Right ventricle myocardium inferior (tissue), 1 donor: Measurements from ENCODE around the gene POU2F2. TPM values are rescaled to one million over a fixed set of nuclear protein-coding genes. Genes with fewer than 3 reads are reported as not detected.
"Not testable (repeated sequence)": the region's sequence is repeated elsewhere in the genome, so short reads cannot be mapped to it uniquely, and the experiment has no call there.

Source experiments
- ATAC-seq: fragments of 200-7000 bp; cut with Tn5 transposase; one replicate; pipeline ENCODE4 v1.9.1; 2020; ENCODE audit warnings: mild to moderate bottlenecking, moderate library complexity
- DNase-seq: peaks from one replicate; pipeline ENCODE4 v3.0.0; 2021; ENCODE audit errors: missing footprints
- intact Hi-C: fragments of 100-400 bp; cut with DNase I; formaldehyde crosslinking; loops from one replicate; pipeline ENCODE4 v1.11.0; 2022
- microRNA-seq: library from miRNA; unstranded; fragments of <30 nt; microRNA quantifications from one replicate; pipeline ENCODE4 v1.2.0, GENCODE V29; 2020
- total RNA-seq: library from RNA; stranded (reverse); fragmentation: NEBNext Ultra II Directional; extraction: Animal tissue kit (Norgen Biotek cat#: 25700); gene quantifications from one replicate; pipeline ENCODE4 v1.2.1, GENCODE V29; 2021
- donor health status: DM: no; HTN: yes; CAD: no; lungs with severe emphysema.

POU2F2 gene
- total RNA-seq, 1 donor from 2014 or later, result 1.5 TPM

DNA sequence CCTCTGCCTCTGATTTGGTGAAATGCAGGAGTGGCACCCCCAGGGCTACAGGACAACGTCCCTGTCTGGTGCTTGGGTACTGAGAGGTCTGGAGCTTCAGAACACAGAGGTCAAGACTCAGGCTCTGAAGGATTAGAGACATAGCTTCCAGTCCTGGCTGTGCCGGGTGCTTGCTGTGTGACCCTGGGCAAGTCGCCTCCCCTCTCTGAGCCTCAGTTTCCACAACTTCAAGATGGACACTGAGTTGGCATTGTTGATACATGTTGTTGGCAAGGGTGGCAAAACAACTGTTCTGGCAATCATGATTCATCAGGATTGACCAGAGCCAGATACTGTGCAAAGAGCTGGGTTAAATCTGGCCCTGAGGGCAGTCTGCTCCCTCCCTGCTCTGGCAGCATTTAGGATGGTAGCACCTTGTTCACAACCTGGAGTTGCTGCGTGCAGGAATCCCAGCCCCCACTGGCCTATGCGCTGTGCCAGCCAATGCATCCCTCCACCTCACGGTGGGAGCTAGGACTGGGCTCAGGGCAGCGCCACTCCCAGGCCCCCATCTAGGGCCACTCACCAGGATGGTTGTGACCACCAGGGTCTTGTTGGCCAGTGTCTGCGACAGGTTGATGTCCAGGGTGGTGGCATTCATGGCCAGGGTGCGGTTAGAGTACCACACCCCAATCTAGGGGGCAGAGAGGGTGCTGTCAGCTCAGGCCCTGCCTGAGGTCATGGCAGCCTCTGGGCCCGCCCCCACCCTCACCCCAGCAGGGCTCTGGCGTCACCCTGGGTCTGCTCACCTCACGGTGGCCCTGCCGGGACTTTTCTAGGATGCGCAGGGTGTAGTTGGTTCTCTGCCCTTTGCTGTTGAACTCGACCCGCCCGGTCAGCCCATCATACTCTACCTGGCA is 79.0 kb downstream of the POU2F2 start:
- DNase-seq, result no peak
- no peak for ATAC-seq

DNA sequence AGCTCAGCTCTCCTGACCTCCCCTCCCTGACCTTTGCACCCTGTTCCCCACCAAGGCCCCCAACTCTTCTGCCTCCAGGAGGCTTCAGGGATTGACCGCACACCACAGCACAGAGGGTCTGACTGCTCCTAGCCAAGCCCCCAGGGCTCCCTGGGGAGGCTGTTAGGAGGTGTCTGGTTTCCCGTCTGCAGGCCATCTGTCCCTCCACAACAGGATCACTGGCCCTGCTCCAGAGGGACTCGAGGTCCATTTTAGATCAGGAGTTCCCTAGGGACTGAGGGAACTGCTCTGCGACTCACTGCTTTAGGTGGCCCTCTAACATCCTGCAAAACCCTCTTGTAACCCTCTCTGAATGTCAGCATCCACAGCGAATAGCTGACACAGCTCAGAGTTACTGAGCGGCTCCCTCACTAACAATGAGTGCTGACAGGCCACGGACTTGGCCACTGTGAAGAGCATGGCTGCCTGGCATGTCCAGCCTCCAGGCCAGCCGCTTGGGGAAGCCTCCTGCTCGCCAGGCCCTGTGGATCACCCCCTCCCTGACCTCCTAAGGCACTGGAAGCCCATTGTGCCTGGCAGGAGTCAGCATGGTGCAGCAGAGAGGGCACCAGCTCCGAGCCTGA is 79.9 kb downstream of the POU2F2 start:
- DNase-seq (no peak), ATAC-seq (peak; percentile 61)
- intact Hi-C loops, result no loop called here

More for the DNA sequence above, 79.0 kb downstream of the POU2F2 start:
- intact Hi-C loops, result no loop called here

GRCh38 chr19:42051166-42052115 is 80.8 kb downstream of the POU2F2 start:
- intact Hi-C loops, result no loop called here
- DNase-seq (no peak), ATAC-seq (no peak)

DNA sequence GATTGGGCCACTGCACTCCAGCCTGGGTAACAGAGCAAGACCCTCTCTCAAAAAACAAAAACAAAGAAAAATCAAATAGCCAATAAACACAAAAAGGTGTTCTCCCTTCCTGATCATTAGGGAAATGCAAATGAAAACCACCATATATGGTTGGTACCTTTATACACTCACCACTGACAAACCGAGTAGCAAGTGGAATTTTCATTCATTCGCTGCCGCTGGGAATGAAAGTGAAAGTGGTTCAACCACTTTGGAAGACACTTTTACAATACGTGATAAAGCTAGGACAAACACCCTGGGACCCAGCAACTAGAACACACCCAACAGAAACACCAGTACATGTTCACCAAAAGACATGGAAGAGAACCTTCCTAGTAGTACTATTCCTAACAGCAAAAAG is 83.3 kb downstream of the POU2F2 start:
- DNase-seq (no peak), ATAC-seq (no peak)
- intact Hi-C loops, result no loop called here

DNA sequence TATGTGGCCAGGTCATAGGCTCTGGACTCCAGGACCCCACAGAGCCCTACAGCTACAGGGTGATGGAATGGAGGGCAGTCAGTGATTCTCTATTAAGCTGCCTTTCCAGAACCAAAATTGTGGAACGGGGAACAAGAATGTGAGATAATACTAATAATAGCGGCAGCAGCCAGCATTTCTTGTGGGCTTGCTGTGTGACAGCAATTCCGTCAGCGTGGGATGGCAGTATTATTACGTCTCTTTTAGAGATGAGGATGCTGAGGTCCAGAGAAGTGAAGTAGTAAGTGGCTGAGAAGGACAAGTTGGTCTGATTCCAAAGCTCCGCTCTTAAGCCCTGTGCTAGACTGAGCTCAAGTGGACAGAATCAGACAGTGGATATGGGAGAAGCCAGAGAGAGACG is 86.7 kb downstream of the POU2F2 start:
- ATAC-seq (no peak), DNase-seq (no peak)
- intact Hi-C loops, result no loop called here

DNA sequence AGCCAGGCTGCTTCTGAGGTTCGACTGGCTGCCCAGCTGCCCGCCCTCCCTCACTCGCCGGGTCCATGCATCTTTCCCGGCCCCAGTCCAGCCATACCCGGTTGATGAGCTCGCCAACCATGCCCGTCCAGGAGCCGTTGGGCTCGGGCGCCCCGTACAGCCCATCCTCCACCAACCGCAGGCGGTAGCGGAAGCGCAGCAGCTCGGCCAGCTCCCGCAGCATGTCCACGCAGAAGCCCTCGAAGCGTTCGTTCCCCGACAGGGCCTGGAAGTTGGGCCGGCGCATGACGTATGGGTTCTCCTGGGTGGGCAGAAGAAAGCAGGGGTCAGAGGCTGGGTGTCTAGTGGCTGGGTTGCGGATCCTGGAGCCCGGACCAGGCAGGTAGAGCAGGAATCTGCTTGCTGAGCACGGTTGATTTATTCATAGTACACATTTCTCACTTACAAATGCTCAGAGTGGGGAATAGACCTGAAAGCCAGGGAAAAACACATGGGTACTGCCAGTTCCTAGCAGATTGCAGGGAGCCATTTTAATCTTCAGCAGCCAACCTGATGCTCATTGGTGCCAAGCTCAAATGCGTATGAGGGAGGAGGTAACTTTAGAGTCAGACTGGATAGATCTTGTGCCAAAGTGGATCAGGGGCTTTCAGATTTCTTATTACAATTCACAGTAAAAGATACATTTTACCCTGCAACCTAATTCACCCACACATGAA is 89.6 kb downstream of the POU2F2 start:
- DNase-seq (no peak), ATAC-seq (no peak)
- intact Hi-C loops, result no loop called here

GRCh38 chr19:42040491-42040890 is 91.8 kb downstream of the POU2F2 start:
- DNase-seq, intact Hi-C loops, ATAC-seq: not testable (repeated sequence)

GRCh38 chr19:42040031-42040430 is 92.2 kb downstream of the POU2F2 start:
- DNase-seq, result no peak
- ATAC-seq, result no peak
- intact Hi-C loops, result no loop called here

- peak; percentile 91 for ATAC-seq
- no peak for DNase-seq
- intact Hi-C loops, result loop anchor here (2.0 kb wide), 2 partner anchors 14 to 36 kb away; no protein-coding TSS in a partner anchor
These were observed 93.6 kb downstream of the POU2F2 start for GRCh38 chr19:42038666-42039065.

DNA sequence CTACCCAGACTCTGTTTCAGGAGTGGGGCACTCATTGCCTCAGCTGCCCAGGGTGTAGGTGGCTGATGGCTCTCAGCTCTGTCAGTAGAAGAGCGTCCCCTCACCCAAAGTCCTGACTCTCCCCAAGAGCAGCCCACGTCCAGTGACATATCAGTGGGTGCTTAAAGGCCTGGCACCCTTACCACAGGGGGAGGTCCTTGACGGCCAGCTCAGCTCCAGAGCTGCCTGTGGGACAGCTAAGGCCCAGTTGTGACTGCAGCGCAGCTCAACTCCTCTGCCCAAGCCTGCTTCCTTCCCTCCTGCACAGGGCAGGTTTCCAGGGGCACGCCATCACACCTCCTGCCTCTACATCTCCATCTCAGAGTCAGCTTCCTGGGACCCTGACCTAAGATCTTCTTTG is 94.6 kb downstream of the POU2F2 start:
- intact Hi-C loops, result loop anchor here (2.0 kb wide), 2 partner anchors 13 to 37 kb away; no protein-coding TSS in a partner anchor
- ATAC-seq (peak; percentile 65), DNase-seq (no peak)

Small RNA genes lying within 50 kb of the gene (microRNA-seq; reads per million reads assigned to microRNA genes)
- gene MIR4323, result not detected

Other genes starting within 250 kb of the POU2F2 start
- gene ARHGEF1, start 249.3 kb downstream of the POU2F2 start, total RNA-seq, result 31.6 TPM
- gene ERFL, start 204.0 kb downstream of the POU2F2 start, total RNA-seq, result not detected
- 68.4 TPM for gene RABAC1, start 173.1 kb downstream of the POU2F2 start, total RNA-seq
- 342 TPM for gene ATP1A3, start 138.2 kb downstream of the POU2F2 start, total RNA-seq
- gene GRIK5, start 62.2 kb downstream of the POU2F2 start, total RNA-seq, result 5.1 TPM
- gene ZNF574, start 56.3 kb downstream of the POU2F2 start, total RNA-seq, result 9.1 TPM
- 16.7 TPM for gene DEDD2, start 85.2 kb upstream of the POU2F2 start, total RNA-seq
- gene ZNF526, start 87.9 kb upstream of the POU2F2 start, total RNA-seq, result 6.1 TPM
- 36.3 TPM for gene GSK3A, start 110.2 kb upstream of the POU2F2 start, total RNA-seq
- 44.4 TPM for gene ERF, start 122.7 kb upstream of the POU2F2 start, total RNA-seq
- 34.6 TPM for gene CIC, start 136.8 kb upstream of the POU2F2 start, total RNA-seq
- 0.51 TPM for gene PRR19, start 169.7 kb upstream of the POU2F2 start, total RNA-seq
- gene PAFAH1B3, start 170.2 kb upstream of the POU2F2 start, total RNA-seq, result 3.7 TPM
- gene TMEM145, start 180.9 kb upstream of the POU2F2 start, total RNA-seq, result 0.16 TPM
- gene MEGF8, start 193.2 kb upstream of the POU2F2 start, total RNA-seq, result 32.6 TPM